NB4 (cell line): ENCODE results near the gene PDGFC.

Source experiments
- CTCF ChIP-seq: IDR thresholded peaks from one replicate; pipeline ENCODE4 v1.5.1; 2012; ENCODE audit warnings: low read depth, low read length
- MAX ChIP-seq: IDR thresholded peaks from 2 replicates; pipeline ENCODE4 v1.6.1; 2011; ENCODE audit warnings: low read depth, low read length
- MYC ChIP-seq: IDR thresholded peaks from 2 replicates; pipeline ENCODE4 v1.6.1; 2011; ENCODE audit warnings: low read depth, low read length
- POLR2A ChIP-seq: IDR thresholded peaks from 2 replicates; pipeline ENCODE4 v1.6.1; 2011; ENCODE audit warnings: mild to moderate bottlenecking; ENCODE audit not compliant: insufficient read length; ENCODE audit errors: extremely low read depth

GRCh38 chr4:156811286-156811685 is 160.3 kb downstream of the PDGFC start:
- TF ChIP-seq CTCF = no peak
- no peak for TF ChIP-seq POLR2A
- TF ChIP-seq MAX = no peak
- no peak for TF ChIP-seq MYC
